ENCODE measurements around the gene ZSWIM5. TPM values are rescaled to one million over a fixed set of nuclear protein-coding genes. Genes with fewer than 3 reads are reported as not detected.
"Not testable (repeated sequence)": the region's sequence is repeated elsewhere in the genome, so short reads cannot be mapped to it uniquely, and the experiment has no call there.

ZSWIM5 gene
- total RNA-seq, 1 donor from 2014 or later: 0.23 TPM

- no peak for DNase-seq (ENCODE audit: low read depth)
- no peak overlapping the region for H3K4me3 ChIP-seq (ENCODE audit: low read depth, low read length)
- no peak for TF ChIP-seq CTCF (conservative IDR thresholded peaks at IDR 0.05; ENCODE audit: low read depth, low read length)
Observed at GRCh38 chr1:45243476-45244343, 37.3 kb upstream of the ZSWIM5 start.

- no peak for TF ChIP-seq CTCF (conservative IDR thresholded peaks at IDR 0.05; ENCODE audit: low read depth, low read length)
- no peak overlapping the region for H3K4me3 ChIP-seq (ENCODE audit: low read depth, low read length)
- DNase-seq (ENCODE audit: low read depth): no peak
Observed at GRCh38 chr1:45238846-45239245, 32.4 kb upstream of the ZSWIM5 start.

GRCh38 chr1:45236136-45236535 is 29.7 kb upstream of the ZSWIM5 start:
- H3K4me3 ChIP-seq (ENCODE audit: low read depth, low read length): no peak overlapping the region

GRCh38 chr1:45230537-45230936 is 24.1 kb upstream of the ZSWIM5 start:
- TF ChIP-seq CTCF (conservative IDR thresholded peaks at IDR 0.05; ENCODE audit: low read depth, low read length): peak; percentile 46
- no peak overlapping the region for H3K4me3 ChIP-seq (ENCODE audit: low read depth, low read length)
- no peak for DNase-seq (ENCODE audit: low read depth)

More at GRCh38 chr1:45236136-45236535, 29.7 kb upstream of the ZSWIM5 start:
- no peak for TF ChIP-seq CTCF (conservative IDR thresholded peaks at IDR 0.05; ENCODE audit: low read depth, low read length)
- DNase-seq (ENCODE audit: low read depth): no peak

- no peak for TF ChIP-seq CTCF (conservative IDR thresholded peaks at IDR 0.05; ENCODE audit: low read depth, low read length)
- no peak for DNase-seq (ENCODE audit: low read depth)
Observed at GRCh38 chr1:45225598-45225997, 19.2 kb upstream of the ZSWIM5 start.

GRCh38 chr1:45223710-45224109 is 17.3 kb upstream of the ZSWIM5 start:
- not testable (repeated sequence) for DNase-seq (ENCODE audit: low read depth); H3K4me3 ChIP-seq (ENCODE audit: low read depth, low read length)

More at GRCh38 chr1:45225598-45225997, 19.2 kb upstream of the ZSWIM5 start:
- H3K4me3 ChIP-seq (ENCODE audit: low read depth, low read length): no peak overlapping the region

GRCh38 chr1:45221716-45222115 is 15.3 kb upstream of the ZSWIM5 start:
- no peak for TF ChIP-seq CTCF (conservative IDR thresholded peaks at IDR 0.05; ENCODE audit: low read depth, low read length)
- H3K4me3 ChIP-seq (ENCODE audit: low read depth, low read length): no peak overlapping the region
- DNase-seq (ENCODE audit: low read depth): no peak
